WERI-Rb-1 (cell line): ENCODE data around the gene FTL.

Experiments
- DNase-seq: peaks from one replicate; pipeline ENCODE4 v3.0.0-alpha.2; 2020
- H3K27ac ChIP-seq: fragments of 250-450 bp; sonication (Bioruptor Pico); 2 replicates; pipeline ENCODE4 v1.5.1; 2020; ENCODE audit warnings: mild to moderate bottlenecking, moderate library complexity
- H3K27me3 ChIP-seq: fragments of 250-450 bp; sonication (Bioruptor Pico); 2 replicates; pipeline ENCODE4 v1.5.1; 2021; ENCODE audit warnings: mild to moderate bottlenecking, low read depth, moderate library complexity; ENCODE audit not compliant: insufficient read depth, severe bottlenecking
- H3K36me3 ChIP-seq: fragments of 250-450 bp; sonication (Bioruptor Pico); 2 replicates; pipeline ENCODE4 v1.5.1; 2020; ENCODE audit warnings: mild to moderate bottlenecking, moderate library complexity
- H3K4me3 ChIP-seq: 2 replicates; pipeline ENCODE4 v1.5.1; 2011; ENCODE audit warnings: low read depth, mild to moderate bottlenecking, control low read depth, low read length
- H3K9me3 ChIP-seq: fragments of 250-450 bp; sonication (Bioruptor Pico); 2 replicates; pipeline ENCODE4 v1.5.1; 2021; ENCODE audit warnings: mild to moderate bottlenecking, moderate library complexity; ENCODE audit not compliant: severe bottlenecking
- TF ChIP-seq, protein P1 (sequence below): IDR thresholded peaks from 2 replicates; pipeline ENCODE4 v1.5.1; 2011; ENCODE audit warnings: low read depth, mild to moderate bottlenecking, control low read depth, inconsistent platforms, low read length

FTL gene

DNA sequence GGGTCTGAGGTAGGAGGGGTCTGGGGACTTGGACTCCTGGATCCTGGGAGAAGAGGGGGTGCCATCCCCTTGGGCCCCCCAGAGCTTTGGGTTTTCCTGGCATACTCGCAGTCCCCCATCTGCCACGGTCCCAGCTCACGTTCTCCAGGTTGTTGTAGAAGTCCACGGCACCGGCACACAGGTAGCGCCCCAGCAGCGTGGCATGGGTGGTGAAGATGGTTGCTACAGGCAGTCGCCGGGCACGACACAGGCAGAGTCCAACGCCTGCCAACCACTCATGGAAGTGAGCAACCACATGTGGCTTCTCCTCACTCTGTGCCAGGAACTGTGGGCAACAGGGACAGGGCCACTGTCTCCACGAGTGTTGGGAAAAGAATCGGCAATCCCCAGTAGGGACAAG is 20.6 kb downstream of the FTL start:
- TF ChIP-seq, protein P1, sequence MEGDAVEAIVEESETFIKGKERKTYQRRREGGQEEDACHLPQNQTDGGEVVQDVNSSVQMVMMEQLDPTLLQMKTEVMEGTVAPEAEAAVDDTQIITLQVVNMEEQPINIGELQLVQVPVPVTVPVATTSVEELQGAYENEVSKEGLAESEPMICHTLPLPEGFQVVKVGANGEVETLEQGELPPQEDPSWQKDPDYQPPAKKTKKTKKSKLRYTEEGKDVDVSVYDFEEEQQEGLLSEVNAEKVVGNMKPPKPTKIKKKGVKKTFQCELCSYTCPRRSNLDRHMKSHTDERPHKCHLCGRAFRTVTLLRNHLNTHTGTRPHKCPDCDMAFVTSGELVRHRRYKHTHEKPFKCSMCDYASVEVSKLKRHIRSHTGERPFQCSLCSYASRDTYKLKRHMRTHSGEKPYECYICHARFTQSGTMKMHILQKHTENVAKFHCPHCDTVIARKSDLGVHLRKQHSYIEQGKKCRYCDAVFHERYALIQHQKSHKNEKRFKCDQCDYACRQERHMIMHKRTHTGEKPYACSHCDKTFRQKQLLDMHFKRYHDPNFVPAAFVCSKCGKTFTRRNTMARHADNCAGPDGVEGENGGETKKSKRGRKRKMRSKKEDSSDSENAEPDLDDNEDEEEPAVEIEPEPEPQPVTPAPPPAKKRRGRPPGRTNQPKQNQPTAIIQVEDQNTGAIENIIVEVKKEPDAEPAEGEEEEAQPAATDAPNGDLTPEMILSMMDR: no peak
- Histone ChIP-seq H3K4me3 (no peak overlapping the region), H3K27ac (peak overlapping the region; percentile 81), H3K36me3 (peaks cover 56% of the 10 kb centered on the region), H3K9me3 (no peaks in the 10 kb centered on the region), H3K27me3 (no peaks in the 10 kb centered on the region)
- DNase-seq: no peak

DNA sequence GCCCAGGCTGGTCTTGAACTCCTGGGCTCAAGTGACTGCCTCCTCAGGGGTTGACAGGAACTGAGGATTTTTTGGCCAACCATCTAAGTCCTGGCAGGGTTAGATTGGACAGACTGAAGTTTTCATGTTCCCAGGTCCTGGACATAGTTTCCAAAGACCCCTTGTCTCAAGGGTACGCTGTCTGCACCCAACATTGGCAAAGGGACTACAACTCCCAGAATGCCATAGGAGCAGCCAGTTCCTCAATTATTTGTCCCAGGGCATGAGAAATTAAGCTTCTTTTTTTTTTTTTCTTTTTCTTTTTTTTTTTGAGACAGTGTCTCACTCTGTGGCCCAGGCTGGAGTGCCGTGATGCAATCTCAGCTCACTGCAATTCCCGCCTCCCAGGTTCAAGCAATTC is 21.1 kb downstream of the FTL start:
- no peak for DNase-seq
- H3K36me3 ChIP-seq: peaks cover 55% of the 10 kb centered on the region

DNA sequence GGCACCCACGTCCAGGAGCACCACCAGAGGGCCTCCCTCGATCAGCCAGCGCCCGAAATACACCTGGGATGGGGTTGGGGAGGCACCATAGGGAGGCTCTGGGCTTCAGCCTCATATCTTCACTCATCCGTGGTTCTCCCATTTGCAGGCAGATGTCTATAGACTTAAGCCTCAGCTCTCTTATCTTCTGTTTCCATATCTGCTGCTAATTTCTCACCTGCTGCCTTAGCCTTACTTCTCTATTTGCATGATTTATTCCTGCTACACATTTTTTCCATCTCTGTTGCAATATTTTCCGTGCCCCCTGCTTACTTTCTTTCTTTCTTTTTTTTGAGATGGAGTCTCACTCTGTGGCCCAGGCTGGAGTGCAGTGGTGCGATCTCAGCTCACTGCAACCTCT is 22.2 kb downstream of the FTL start:
- no peaks in the 10 kb centered on the region for H3K27me3 ChIP-seq
- DNase-seq: no peak
- H3K9me3 ChIP-seq: no peaks in the 10 kb centered on the region
- H3K36me3 ChIP-seq: peaks cover 48% of the 10 kb centered on the region
- H3K4me3 ChIP-seq: peak overlapping the region; percentile 17
- H3K27ac ChIP-seq: peak overlapping the region; percentile 81
- TF ChIP-seq, protein P1: no peak

More for the DNA sequence above, 21.1 kb downstream of the FTL start:
- H3K27me3 ChIP-seq: no peaks in the 10 kb centered on the region
- H3K9me3 ChIP-seq: no peaks in the 10 kb centered on the region
- TF ChIP-seq, protein P1: no peak
- H3K27ac ChIP-seq: peak overlapping the region; percentile 81
- H3K4me3 ChIP-seq: peak overlapping the region; percentile 23

DNA sequence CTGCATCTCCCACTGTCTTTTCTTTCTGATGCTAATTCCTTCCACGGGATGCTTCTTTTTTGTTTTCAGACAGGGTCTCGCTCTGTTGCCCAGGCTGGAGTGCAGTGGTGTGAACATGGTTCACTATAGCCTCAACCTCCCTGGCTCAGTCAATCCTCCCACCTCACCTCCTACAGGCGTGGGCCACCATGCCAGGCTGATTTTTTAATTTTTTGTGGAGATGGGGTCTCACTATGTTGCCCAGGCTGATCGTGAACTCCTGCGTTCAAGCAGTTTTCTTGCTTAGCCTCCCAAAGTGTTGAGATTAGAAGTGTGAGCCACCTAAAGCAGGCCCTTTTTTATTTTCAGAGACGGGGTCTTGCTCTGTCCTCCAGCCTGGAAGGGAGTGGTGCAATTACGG is 23.2 kb downstream of the FTL start:
- TF ChIP-seq, protein P1: no peak
- DNase-seq: no peak
- H3K9me3 ChIP-seq: no peaks in the 10 kb centered on the region
- H3K36me3 ChIP-seq: peaks cover 39% of the 10 kb centered on the region
- no peak overlapping the region for H3K4me3 ChIP-seq
- H3K27ac ChIP-seq: peak overlapping the region; percentile 81
- no peaks in the 10 kb centered on the region for H3K27me3 ChIP-seq

DNA sequence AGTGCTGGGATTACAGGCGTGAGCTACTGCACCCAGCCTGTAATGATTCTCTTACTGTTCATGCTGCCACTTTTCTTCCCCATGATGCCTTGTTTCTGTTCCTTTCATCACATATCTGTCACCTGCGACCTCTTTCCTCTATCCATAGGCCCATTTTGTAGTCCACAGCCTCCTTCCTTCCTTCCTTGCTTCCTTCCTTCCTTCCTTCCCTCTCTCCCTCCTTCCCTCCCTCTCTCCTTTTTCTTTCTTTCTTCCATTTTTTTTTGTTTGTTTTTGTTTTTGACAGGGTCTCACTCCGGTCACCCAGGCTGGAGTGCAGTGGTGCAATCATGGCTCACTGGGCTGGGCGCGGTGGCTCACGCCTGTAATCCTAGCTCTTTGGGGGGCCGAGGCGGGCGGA is 23.8 kb downstream of the FTL start:
- TF ChIP-seq, protein P1: no peak
- peaks cover 37% of the 10 kb centered on the region for H3K36me3 ChIP-seq
- H3K27me3 ChIP-seq: no peaks in the 10 kb centered on the region
- no peaks in the 10 kb centered on the region for H3K9me3 ChIP-seq
- H3K4me3 ChIP-seq: no peak overlapping the region
- DNase-seq: no peak
- H3K27ac ChIP-seq: no peak overlapping the region; the same call in 1 of the 2 replicates

DNA sequence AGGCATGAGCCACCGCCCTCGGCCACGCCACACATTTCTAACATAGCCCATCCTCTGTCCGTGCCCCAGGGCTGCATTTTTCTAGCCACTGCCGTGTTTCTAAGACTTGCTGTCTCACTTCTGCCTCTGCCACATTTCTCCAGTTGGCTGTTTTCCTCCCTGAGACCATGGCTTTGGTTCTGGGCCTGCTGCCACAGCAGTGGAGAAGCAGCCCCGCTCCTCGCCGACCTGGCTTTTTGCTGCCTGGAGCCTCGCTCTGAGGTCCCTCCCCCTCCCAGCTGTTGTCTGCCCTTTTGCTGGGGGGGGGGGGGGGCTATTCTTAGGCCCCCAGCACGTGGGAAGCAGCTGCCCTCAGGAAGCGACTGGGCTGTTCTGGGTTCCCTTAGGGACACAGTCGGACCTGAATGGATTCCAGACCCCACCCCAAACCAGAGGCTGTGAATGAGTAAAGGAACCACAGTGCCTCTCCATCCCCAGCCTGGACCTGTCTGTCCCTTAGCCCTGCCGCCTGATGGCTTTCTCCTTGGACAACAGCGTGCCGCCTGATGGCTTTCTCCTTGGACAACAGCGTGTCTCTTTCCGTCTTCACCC is 24.7 kb downstream of the FTL start:
- peak overlapping the region; percentile 48 for H3K27ac ChIP-seq
- H3K36me3 ChIP-seq: peaks cover 29% of the 10 kb centered on the region
- no peak overlapping the region for H3K4me3 ChIP-seq
- TF ChIP-seq, protein P1: no peak
- peak; percentile 45 for DNase-seq
- no peaks in the 10 kb centered on the region for H3K27me3 ChIP-seq
- no peaks in the 10 kb centered on the region for H3K9me3 ChIP-seq
